Measurements from ENCODE around the gene CSRP3. TPM values are rescaled to one million over a fixed set of nuclear protein-coding genes. Genes with fewer than 3 reads are reported as not detected.

CSRP3 gene
- total RNA-seq, 1 donor from 2014 or later, result not detected

DNA sequence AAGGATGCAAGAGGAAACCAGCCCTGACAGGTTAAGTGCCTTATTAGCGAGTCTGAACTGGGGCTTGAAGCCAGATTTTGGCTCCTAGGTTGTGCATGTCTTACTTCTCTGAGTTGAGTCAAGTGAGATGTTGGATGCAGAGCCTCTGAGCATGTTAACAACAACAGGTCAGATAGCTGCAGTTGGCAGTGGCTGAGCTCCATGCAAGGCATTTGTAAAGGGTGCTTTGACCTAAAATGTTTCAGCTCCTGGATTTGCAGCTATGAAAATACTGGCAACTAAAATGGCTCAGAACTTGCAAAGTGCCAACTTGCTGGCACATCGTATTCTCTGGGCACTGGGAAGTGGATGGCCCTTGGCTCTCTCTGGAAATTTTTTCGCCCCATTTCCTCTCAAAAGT, 16.4 kb upstream of the CSRP3 start:
- intact Hi-C loops (cut with micrococcal nuclease), result no loop called here
- DNase-seq (ENCODE audit: low spot score), result no peak
- H3K27ac Mint-ChIP-seq, result no peak overlapping the region
- H3K4me3 Mint-ChIP-seq, result no peak overlapping the region
- no peaks in the 10 kb centered on the region for H3K4me1 Mint-ChIP-seq (ENCODE audit: low read depth)
- H3K27me3 Mint-ChIP-seq (ENCODE audit: insufficient read depth), result peaks cover 19% of the 10 kb centered on the region
- H3K9me3 Mint-ChIP-seq, result no peaks in the 10 kb centered on the region
- H3K36me3 Mint-ChIP-seq (ENCODE audit: low read depth), result peaks cover 4% of the 10 kb centered on the region

DNA sequence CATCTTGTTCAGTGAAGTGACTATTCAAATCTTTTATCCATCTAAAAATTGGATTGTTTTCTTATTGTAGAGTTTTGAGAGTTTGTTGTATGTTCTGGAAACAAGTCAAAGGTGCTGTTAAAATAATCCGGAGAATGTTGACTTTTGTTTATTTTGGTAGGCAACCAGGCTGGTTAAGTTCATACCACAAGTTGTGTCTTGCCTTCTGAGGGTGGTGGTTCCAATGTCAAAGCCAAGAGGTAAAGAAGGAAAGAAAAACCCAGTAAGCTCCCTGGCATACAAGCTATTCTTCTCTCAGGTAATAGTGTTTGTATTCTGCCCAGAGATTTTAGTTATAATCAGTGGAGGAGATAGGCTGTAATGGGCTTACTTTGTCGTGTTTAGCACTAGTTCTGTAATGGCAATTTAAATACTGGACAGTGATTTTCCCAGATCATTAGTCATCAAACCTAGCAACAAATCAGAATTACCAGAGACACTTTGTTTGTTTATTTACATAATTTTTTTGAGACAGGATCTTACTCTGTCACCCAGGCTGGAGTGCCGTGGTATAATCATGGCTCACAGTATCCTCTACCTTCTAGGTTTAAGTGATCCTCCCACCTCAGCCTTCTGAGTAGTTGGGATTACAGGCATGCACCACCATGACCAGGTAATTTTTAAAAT, 15.1 kb upstream of the CSRP3 start:
- intact Hi-C loops (cut with micrococcal nuclease), result no loop called here
- H3K27ac Mint-ChIP-seq, result no peak overlapping the region
- DNase-seq (ENCODE audit: low spot score), result no peak
- H3K4me1 Mint-ChIP-seq (ENCODE audit: low read depth), result no peaks in the 10 kb centered on the region
- no peaks in the 10 kb centered on the region for H3K36me3 Mint-ChIP-seq (ENCODE audit: low read depth)
- H3K4me3 Mint-ChIP-seq, result no peak overlapping the region
- no peaks in the 10 kb centered on the region for H3K9me3 Mint-ChIP-seq
- H3K27me3 Mint-ChIP-seq (ENCODE audit: insufficient read depth), result peaks cover 19% of the 10 kb centered on the region

DNA sequence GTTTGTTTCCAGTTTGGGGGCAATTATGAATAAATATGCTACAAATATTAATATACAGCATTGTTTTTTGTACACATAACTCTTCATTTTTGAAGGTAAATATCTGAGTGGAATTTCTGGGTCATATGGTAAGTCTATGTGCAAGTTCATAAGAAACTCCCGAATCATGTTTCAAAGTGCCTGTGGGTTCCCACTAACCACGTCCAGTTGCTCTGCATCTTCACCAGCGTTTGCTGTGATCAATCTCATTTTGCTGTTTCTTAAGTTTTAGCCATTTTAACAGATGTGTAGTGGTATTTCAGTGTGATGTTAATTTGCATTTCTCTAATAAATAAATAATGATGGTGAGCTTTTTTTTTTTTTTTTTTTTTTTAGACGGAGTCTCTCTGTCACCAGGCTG, 14.2 kb upstream of the CSRP3 start:
- intact Hi-C loops (cut with micrococcal nuclease), result no loop called here
- no peak for DNase-seq (ENCODE audit: low spot score)

DNA sequence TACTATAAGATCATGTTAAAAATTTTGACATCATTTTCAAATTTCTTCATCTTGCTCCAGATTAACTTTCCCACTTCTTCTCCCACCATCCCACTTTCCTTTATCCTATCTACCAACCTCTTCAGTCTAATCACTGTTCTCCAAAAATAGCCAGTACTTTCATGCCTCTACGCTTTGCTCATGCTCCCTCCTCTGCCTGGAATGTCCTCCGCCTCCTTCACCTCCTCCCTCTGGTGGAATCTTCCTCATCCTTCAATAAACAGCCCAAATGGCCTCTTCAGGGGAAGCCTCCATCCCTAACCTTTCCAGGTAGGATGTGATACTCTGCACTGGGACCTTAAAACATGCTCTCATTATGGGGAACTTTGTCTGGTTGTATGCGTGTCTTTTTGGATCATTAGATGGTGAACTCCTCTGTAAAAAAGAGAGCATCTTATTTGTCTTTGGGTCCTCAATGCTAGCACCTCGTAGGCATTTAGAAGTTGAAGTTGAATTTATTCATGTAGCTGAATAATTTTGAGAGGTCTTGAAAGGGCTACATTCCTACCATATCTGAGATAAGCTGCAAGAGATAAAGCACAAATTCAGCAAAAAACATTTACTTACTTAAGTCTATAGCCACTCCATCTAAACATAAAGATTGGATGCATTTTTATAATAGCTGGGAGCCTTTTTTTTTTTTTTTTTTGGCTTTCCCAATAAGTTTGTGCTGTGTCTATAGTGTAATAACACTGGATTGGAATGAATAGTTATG, 8.0 kb upstream of the CSRP3 start:
- no peak overlapping the region for H3K27ac Mint-ChIP-seq
- peaks cover 20% of the 10 kb centered on the region for H3K27me3 Mint-ChIP-seq (ENCODE audit: insufficient read depth)
- no peaks in the 10 kb centered on the region for H3K9me3 Mint-ChIP-seq
- intact Hi-C loops (cut with micrococcal nuclease), result no loop called here
- no peaks in the 10 kb centered on the region for H3K4me1 Mint-ChIP-seq (ENCODE audit: low read depth)
- no peaks in the 10 kb centered on the region for H3K36me3 Mint-ChIP-seq (ENCODE audit: low read depth)
- DNase-seq (ENCODE audit: low spot score), result no peak
- H3K4me3 Mint-ChIP-seq, result no peak overlapping the region

More for the DNA sequence above, 14.2 kb upstream of the CSRP3 start:
- Mint-ChIP-seq H3K9me3 (no peaks in the 10 kb centered on the region), H3K4me1 (ENCODE audit: low read depth) (no peaks in the 10 kb centered on the region), H3K36me3 (ENCODE audit: low read depth) (no peaks in the 10 kb centered on the region), H3K4me3 (no peak overlapping the region), H3K27me3 (ENCODE audit: insufficient read depth) (peaks cover 19% of the 10 kb centered on the region), H3K27ac (no peak overlapping the region)

DNA sequence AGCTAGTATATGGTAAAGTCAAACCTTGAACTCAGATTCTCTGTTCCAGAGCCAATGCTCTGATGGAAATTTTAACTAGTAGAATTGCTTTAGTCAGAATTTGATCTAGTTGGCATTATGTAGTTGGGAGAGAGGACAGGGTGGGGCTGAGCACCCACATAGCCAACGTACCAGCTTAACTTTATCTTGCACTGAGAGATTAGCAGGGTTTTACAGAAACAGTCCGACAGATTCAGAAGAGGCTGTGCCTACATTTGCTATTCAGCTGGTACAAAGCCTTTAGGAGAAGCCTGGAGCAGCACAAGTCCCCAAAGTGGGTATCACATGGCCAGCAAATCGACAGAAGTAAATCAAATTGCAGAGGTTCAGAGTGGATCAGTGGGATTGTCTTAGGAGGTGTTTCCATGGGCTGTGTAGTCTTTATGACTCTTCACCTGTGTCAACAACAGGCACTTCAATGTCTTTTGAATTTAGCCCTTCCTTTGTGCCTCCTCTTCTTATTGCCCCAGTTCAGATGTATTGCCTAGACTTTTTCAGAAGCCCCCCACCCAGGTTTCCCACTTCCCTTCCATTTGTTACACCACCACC, 7.3 kb upstream of the CSRP3 start:
- Mint-ChIP-seq H3K27me3 (ENCODE audit: insufficient read depth) (peaks cover 13% of the 10 kb centered on the region), H3K27ac (no peak overlapping the region), H3K4me1 (ENCODE audit: low read depth) (no peaks in the 10 kb centered on the region), H3K9me3 (no peaks in the 10 kb centered on the region), H3K36me3 (ENCODE audit: low read depth) (no peaks in the 10 kb centered on the region), H3K4me3 (no peak overlapping the region)
- intact Hi-C loops (cut with micrococcal nuclease), result no loop called here
- no peak for DNase-seq (ENCODE audit: low spot score)

DNA sequence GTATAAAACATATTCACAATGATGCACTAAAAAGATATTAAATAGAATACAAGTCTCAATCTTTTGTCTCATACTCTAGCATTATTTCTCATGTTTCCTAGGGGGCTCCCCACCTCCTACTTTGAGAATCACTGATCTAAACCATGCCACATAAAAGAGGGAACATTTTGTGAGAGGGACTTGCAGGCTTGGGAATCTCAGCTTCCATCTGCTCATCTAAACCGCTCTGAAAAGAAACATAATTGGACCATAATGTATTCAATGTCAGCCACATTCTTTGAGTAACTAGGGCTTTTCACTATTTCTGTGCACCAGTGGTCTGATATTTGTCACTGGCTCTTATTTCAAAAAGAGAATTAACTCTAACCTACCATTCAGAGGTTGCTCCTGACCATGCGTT, 6.4 kb upstream of the CSRP3 start:
- intact Hi-C loops (cut with micrococcal nuclease), result no loop called here
- peaks cover 13% of the 10 kb centered on the region for H3K27me3 Mint-ChIP-seq (ENCODE audit: insufficient read depth)
- H3K36me3 Mint-ChIP-seq (ENCODE audit: low read depth), result no peaks in the 10 kb centered on the region
- DNase-seq (ENCODE audit: low spot score), result no peak
- no peak overlapping the region for H3K4me3 Mint-ChIP-seq
- H3K9me3 Mint-ChIP-seq, result no peaks in the 10 kb centered on the region
- no peak overlapping the region for H3K27ac Mint-ChIP-seq
- no peaks in the 10 kb centered on the region for H3K4me1 Mint-ChIP-seq (ENCODE audit: low read depth)

DNA sequence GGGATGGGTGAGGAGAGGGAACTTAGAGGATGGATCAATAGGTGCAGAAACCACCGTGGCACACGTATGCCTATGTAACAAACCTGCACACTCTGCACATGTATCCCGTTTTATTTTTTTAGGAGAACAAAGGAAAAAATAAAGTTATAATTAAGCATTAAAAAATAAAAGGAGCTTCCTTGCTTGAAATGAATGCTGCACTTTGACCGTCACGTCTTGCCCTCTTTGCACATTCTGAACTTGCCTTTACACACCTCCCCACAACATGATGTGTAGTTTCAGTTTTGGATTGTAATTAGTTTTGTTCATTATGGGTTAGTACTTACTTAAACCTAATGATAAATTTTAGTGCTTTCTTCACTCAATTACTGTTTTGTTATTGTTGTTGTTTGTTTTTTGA, 3.1 kb upstream of the CSRP3 start:
- Mint-ChIP-seq H3K9me3 (no peaks in the 10 kb centered on the region), H3K36me3 (ENCODE audit: low read depth) (no peaks in the 10 kb centered on the region)
- intact Hi-C loops (cut with micrococcal nuclease), result no loop called here

DNA sequence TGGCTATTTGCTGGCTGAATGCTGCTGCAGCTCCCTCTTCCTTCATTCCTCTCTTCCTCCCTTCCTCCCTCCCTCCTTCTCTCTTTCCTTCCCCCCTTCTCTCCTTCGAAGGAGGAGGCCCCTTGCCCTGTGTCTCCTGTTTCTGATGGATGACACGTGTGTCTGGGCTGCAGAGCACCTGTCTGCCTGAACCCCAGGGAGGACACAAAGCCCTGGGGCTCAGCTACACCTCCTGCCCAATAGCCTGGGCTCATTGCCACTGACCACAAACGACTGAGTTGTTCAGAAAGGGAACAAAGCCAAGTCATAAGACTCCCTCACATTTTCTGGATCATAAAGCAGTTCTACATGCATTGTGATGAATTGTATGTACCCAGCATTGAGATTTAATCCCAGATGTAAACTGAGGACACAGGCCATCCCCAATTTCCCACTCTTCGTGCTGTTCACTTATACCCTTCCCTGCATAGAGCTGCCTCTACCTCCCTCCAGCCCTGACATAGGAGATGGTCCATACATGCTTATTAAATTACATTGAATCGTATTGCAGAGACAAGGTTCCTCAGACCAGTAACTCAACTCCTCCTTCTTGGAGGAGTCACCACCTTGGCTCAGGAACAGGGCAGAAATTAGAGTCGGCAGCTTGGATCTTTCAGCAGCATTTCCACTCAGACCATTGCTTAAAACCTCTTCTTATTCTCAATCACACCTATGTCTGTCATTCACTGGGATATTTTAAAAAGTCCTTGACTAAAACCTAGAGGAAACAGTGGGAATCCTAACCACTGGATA, 1.2 kb downstream of the CSRP3 start:
- Mint-ChIP-seq H3K36me3 (ENCODE audit: low read depth) (no peaks in the 10 kb centered on the region), H3K4me3 (no peak overlapping the region), H3K27ac (no peak overlapping the region), H3K4me1 (ENCODE audit: low read depth) (peaks cover 5% of the 10 kb centered on the region), H3K9me3 (no peaks in the 10 kb centered on the region), H3K27me3 (ENCODE audit: insufficient read depth) (peaks cover 11% of the 10 kb centered on the region)
- DNase-seq (ENCODE audit: low spot score), result no peak
- intact Hi-C loops (cut with micrococcal nuclease), result no loop called here

More for the DNA sequence above, 3.1 kb upstream of the CSRP3 start:
- Mint-ChIP-seq H3K4me1 (ENCODE audit: low read depth) (peaks cover 5% of the 10 kb centered on the region), H3K4me3 (no peak overlapping the region), H3K27me3 (ENCODE audit: insufficient read depth) (peaks cover 16% of the 10 kb centered on the region), H3K27ac (no peak overlapping the region)
- no peak for DNase-seq (ENCODE audit: low spot score)

DNA sequence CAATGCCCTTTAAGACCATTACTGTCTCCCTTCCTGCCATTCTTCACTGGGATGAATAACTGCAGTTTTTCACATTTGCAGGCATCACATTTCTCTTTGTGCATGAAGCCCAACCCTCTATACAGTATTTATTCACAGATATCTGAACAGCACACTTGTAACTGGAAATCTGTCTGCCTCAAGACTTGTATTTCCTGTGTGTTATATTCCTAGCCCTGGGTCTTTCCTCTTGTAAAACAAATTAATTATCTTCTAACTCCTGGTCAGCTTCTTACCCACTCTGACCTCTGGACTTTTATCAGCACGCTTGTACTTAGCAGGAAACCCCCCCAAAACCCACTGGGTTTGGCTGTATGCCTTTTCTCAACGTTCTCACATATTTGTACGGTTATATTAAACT, 2.0 kb downstream of the CSRP3 start:
- Mint-ChIP-seq H3K27ac (no peak overlapping the region), H3K4me1 (ENCODE audit: low read depth) (peaks cover 5% of the 10 kb centered on the region), H3K9me3 (no peaks in the 10 kb centered on the region), H3K36me3 (ENCODE audit: low read depth) (no peaks in the 10 kb centered on the region), H3K27me3 (ENCODE audit: insufficient read depth) (peaks cover 11% of the 10 kb centered on the region), H3K4me3 (no peak overlapping the region)
- DNase-seq (ENCODE audit: low spot score), result no peak
- intact Hi-C loops (cut with micrococcal nuclease), result no loop called here

DNA sequence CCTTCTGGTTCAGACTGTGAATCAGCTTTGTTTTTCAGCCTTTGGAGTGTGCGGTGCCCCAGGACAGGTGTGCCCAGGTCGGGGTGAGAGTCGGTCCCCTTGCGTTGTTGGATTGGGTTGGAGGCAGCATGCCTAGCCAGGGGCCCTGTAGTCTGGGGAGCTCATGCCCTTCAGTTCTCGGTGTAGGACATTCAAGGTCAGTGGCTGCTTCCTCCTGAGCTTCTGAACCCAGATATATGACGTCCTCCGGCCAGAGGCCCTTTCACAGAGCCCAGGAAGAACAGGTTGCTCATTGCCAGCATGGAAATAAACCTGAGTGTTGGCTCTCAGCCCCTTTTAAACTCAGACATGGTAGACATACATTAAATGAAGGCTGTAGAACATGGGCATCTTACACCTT, 2.7 kb downstream of the CSRP3 start:
- Mint-ChIP-seq H3K36me3 (ENCODE audit: low read depth) (no peaks in the 10 kb centered on the region), H3K4me1 (ENCODE audit: low read depth) (peaks cover 5% of the 10 kb centered on the region), H3K9me3 (no peaks in the 10 kb centered on the region), H3K4me3 (no peak overlapping the region), H3K27ac (no peak overlapping the region), H3K27me3 (ENCODE audit: insufficient read depth) (peaks cover 12% of the 10 kb centered on the region)
- no peak for DNase-seq (ENCODE audit: low spot score)
- intact Hi-C loops (cut with micrococcal nuclease), result no loop called here

DNA sequence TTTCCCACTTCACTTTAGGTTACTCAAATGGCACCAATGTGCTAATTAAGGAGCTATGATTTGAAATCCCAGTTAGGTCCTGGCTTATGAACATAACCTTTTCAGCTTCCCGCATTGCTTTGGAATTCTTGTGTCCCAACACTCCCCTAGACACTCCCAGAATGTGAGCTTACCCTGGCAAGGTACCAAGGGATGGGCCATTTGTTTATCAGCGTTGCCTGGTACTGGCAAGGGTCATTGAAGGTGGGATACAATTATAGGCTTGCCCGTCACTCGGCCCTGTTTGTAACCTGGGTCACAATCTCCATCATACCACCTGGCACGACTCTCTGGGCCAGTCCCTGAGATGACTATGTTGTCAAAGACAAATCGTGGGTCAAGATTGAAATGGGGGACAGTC, 5.4 kb downstream of the CSRP3 start:
- H3K9me3 Mint-ChIP-seq, result no peaks in the 10 kb centered on the region
- no peak for DNase-seq (ENCODE audit: low spot score)
- intact Hi-C loops (cut with micrococcal nuclease), result no loop called here
- peaks cover 5% of the 10 kb centered on the region for H3K4me1 Mint-ChIP-seq (ENCODE audit: low read depth)
- no peak overlapping the region for H3K4me3 Mint-ChIP-seq
- no peak overlapping the region for H3K27ac Mint-ChIP-seq
- H3K27me3 Mint-ChIP-seq (ENCODE audit: insufficient read depth), result peaks cover 12% of the 10 kb centered on the region
- H3K36me3 Mint-ChIP-seq (ENCODE audit: low read depth), result no peaks in the 10 kb centered on the region

DNA sequence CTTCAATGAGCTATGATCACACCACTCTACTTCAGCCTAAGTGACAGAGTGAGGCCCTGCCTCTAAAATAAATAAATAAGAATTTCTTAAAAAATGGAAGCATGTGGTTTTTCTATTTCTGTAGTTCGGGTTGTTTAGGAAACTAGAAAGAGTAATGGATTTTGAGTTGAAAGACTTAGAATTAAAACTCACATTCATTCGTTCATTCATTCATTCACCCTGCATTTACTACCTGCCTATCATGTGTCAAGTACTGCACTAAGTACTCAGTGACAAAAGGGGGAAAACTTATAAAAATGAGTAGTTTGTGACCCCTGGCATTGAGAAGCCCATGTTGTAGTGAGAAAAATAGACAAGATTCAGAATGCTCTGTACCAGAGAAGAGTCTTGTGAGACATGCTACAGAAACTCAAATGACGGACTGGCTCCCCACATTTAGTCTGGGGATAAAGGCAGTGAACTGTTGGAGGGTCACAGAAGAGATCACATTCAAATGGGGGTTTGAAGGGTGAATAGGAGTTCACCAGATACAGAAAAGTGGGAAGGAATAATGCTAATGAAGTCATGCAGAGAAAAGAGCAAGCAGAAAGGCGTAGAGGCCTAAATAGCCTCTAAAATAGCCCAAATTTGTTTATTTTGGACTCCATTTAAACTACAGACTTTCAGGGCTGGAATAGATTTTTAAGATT, 7.0 kb downstream of the CSRP3 start:
- Mint-ChIP-seq H3K4me1 (ENCODE audit: low read depth) (no peaks in the 10 kb centered on the region), H3K9me3 (no peaks in the 10 kb centered on the region), H3K4me3 (no peak overlapping the region), H3K36me3 (ENCODE audit: low read depth) (no peaks in the 10 kb centered on the region), H3K27me3 (ENCODE audit: insufficient read depth) (peaks cover 7% of the 10 kb centered on the region), H3K27ac (no peak overlapping the region)
- intact Hi-C loops (cut with micrococcal nuclease), result no loop called here
- DNase-seq (ENCODE audit: low spot score), result no peak
